Measurements from ENCODE around the gene MTMR12.

MTMR12 gene

GRCh38 chr5:32274548-32275395 lies 38.0 kb downstream of the MTMR12 start:
- DNase-seq (ENCODE audit: low read depth): no peak

GRCh38 chr5:32273821-32274220 lies 38.9 kb downstream of the MTMR12 start:
- no peak for DNase-seq (ENCODE audit: low read depth)

- DNase-seq (ENCODE audit: low read depth): no peak
Observed at GRCh38 chr5:32272746-32273145, 40.0 kb downstream of the MTMR12 start.

- no peak for DNase-seq (ENCODE audit: low read depth)
Observed at GRCh38 chr5:32270946-32271345, 41.8 kb downstream of the MTMR12 start.

DNA sequence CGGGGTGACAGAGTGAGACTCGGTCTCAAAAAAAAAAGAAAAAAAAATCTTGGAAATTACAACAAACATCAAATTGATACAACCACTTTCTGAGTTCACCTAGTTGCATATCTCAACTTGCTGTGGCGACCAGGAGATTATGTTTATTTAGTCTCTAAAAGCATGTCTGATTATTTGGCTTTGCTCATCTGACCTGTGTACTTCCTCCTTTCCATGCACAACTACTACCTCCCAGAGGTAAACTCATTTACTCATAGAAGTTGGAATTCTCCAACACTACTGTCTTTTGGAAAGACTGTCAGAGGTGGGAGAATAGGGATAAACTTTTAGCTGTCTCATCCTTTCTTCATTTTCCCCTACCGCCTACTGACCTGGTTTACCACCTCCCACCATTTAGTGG lies 42.6 kb downstream of the MTMR12 start:
- DNase-seq (ENCODE audit: low read depth): no peak

- DNase-seq (ENCODE audit: low read depth): no peak
Observed at GRCh38 chr5:32265902-32266301, 46.8 kb downstream of the MTMR12 start.

GRCh38 chr5:32264957-32265572 lies 47.7 kb downstream of the MTMR12 start:
- DNase-seq (ENCODE audit: low read depth): no peak

DNA sequence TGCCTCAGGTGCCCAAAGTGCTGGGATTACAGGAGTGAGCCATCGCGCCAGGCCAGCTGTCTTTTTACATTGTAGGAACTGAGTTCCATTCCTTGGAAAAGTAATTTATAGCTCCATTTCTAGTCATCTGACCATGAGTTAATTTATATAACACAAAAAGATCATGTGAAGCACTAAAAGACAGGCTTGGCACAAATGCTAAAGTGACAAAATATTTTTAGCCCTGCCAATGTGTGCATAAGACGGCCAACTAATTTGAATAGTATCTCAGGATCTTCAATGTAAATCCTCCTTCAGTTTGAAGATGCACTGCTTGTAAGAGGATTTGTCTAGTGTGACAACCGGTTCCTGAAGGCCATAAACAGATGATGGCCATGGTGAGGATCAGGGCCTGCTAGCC lies 49.1 kb downstream of the MTMR12 start:
- DNase-seq (ENCODE audit: low read depth): no peak

- no peak for DNase-seq (ENCODE audit: low read depth)
Observed at GRCh38 chr5:32261198-32261597, 51.5 kb downstream of the MTMR12 start.

- DNase-seq (ENCODE audit: low read depth): no peak
Observed at GRCh38 chr5:32259033-32259432, 53.7 kb downstream of the MTMR12 start.

- DNase-seq (ENCODE audit: low read depth): no peak
Observed at GRCh38 chr5:32258424-32258823, 54.3 kb downstream of the MTMR12 start.

- DNase-seq (ENCODE audit: low read depth): no peak
Observed at GRCh38 chr5:32255540-32255900, 57.2 kb downstream of the MTMR12 start.

- no peak for DNase-seq (ENCODE audit: low read depth)
Observed at GRCh38 chr5:32254881-32255539, 57.7 kb downstream of the MTMR12 start.

DNA sequence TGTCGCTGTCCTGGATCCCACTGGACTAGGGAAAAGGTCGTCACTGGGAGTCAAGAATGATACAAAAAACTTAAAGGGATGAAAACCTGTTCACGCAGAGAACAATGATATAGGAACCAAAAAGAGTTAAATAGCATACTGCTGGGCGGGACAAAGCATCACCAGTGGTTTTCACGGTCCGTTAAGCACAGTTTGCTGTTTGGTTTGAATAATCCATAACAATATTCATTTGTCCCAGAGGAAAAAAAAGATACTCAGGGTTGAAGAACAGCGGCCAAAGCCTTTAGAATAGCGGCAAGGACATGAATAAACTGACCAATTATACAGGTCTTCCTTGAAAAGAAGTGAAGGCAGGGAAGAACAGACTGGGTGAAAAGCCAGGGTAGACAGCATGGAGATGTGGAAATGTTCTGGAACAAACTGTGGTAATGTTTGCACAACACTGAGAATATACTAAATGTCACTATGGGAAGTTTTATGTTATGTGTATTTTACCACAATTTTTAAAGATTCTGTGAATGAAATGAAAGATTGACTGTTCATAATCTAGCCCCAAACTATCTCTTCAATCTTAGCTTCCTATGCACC lies 60.8 kb downstream of the MTMR12 start:
- DNase-seq (ENCODE audit: low read depth): no peak

DNA sequence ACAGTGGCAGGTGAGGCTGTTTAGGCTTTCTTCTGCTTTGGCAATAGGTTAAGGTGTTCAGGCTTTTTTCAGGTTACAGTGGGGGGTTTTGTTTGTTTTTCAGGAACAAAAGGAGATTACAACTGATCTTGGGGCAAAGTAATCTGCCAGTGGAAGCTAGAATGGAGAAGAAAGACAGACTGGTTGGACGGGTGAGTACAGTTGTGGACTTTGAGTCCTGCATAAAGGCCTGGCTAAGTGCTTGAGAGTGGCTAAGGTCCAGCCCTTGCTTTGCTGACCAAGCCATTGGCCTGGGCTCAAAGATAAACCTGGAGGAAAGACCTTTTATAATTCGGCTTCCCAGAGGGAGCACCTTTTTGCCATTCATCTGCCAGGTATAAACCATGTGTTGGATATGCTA lies 63.1 kb downstream of the MTMR12 start:
- no peak for DNase-seq (ENCODE audit: low read depth)

DNA sequence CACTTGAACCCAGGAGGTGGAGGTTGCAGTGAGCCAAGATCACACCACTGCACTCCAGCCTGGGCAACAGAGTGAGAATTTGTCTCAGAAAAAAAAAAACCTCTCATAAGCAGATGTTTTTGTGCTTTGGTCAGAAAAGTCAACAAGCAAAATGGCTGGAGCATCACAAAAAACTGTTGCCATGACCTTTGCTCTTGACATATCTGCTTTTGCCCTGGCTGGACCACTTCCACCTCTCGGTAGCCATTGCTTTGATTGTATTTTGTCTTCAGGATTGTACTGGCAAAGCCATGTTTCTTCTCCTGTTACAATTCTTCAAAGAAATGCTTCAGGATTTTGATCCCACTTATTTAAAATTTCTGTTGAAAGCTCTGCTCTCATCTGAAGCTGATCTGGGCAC lies 67.0 kb downstream of the MTMR12 start:
- no peak for DNase-seq (ENCODE audit: low read depth)

GRCh38 chr5:32244017-32244416 lies 68.7 kb downstream of the MTMR12 start:
- no peak for DNase-seq (ENCODE audit: low read depth)

- no peak for DNase-seq (ENCODE audit: low read depth)
Observed at GRCh38 chr5:32241034-32241783, 71.5 kb downstream of the MTMR12 start.

DNA sequence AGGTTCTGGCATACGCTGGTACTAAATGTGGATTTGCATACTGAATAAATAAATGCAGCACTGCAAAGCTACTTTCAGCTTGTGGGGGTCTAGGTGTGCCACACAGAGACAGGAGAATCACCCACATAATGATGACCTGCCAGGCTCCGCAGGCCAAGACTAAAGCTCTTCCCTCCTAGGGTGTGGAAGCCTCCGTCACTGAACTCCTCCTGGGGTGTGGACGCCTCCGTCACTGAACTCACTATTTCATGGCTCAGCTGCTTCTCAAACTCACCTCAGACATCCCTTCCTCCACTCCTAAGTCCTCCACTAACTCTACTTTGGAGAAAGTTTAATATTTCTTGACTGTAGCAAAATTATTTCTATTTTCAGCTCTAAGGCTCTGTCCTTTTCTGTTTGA lies 73.4 kb downstream of the MTMR12 start:
- DNase-seq (ENCODE audit: low read depth): no peak

- no peak for DNase-seq (ENCODE audit: low read depth)
Observed at GRCh38 chr5:32233696-32234447, 78.9 kb downstream of the MTMR12 start.

DNA sequence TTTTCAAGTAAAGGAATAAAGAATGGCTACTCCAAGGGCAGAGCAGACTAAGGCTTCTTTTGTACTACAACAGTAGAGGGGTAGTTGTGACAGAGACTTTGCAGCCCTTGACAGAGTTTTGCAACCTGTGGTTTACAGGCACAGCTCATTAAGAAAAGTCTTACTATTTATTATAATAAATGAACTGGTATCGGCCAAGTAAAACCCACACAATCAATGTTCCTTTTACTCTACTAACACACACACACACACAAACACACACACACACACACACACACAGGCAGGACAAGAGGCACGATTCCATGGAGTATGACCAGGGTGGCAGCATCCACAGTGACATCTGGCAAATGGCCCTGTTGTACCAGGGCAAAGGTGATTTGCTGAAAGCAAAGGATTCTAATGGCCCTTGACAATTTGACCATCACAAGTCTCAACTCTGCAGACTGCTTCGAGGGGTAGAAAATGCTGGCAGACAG lies 79.5 kb downstream of the MTMR12 start:
- DNase-seq (ENCODE audit: low read depth): no peak

All from stimulated activated CD8-positive, alpha-beta memory T cell treated with anti-CD3 and anti-CD28 coated beads, Interleukin-12 subunit alpha, Interleukin-12 subunit beta, amount 100 ng/mL, for 4 hours (primary cell).